Endothelial cell of umbilical vein (primary cell): ENCODE data around the gene SCAI. TPM values are rescaled to one million over a fixed set of nuclear protein-coding genes. Genes with fewer than 3 reads are reported as not detected.

Experiments
- BruUV-seq: library from RNA; stranded (reverse); fragments of 400-500 nt; replicated peaks from 2 replicates; lab custom pipeline; 2021; lab: Mats Ljungman, UMichigan
- CTCF ChIA-PET: fragments of 300-600, 350-600 bp; sonication (Branson Sonifier 250); formaldehyde crosslinking; loops from one replicate; lab custom pipeline; 2021; ENCODE audit warnings: antibody characterized with exemption, inconsistent platforms; lab: Charles Lee
- POLR2A ChIA-PET: fragments of 300-600, 350-600 bp; sonication (Branson Sonifier 250); formaldehyde crosslinking; loops from one replicate; lab custom pipeline; 2021; ENCODE audit warnings: antibody characterized with exemption, inconsistent platforms; lab: Charles Lee
- DNase-seq: peaks from one replicate; pipeline ENCODE4 v3.0.0-alpha.2; 2011; ENCODE audit warnings: low read depth, low spot score
- FAIRE-seq: peaks from 2 replicates; lab custom pipeline; 2011; peaks lifted over from hg19 to GRCh38; lab: Jason Lieb, UNC
- H2AFZ ChIP-seq: 2 replicates; pipeline ENCODE4 v1.6.0; 2012; ENCODE audit warnings: low read depth, low read length, control low read depth, inconsistent platforms
- H3K27ac ChIP-seq: 2 replicates; pipeline ENCODE4 v1.5.1; 2011; ENCODE audit warnings: low read depth, mild to moderate bottlenecking, control low read depth, low read length, moderate library complexity; ENCODE audit not compliant: insufficient read depth
- H3K27me3 ChIP-seq, 2 experiments: 2 replicates each; pipeline versions ENCODE4 v1.6.0 to v1.6.1; 2011; ENCODE audit warnings: low read length in 2 of 2, mixed read lengths in 1 of 2; ENCODE audit not compliant: control insufficient read depth in 2 of 2, insufficient read depth in 2 of 2
- H3K36me3 ChIP-seq, 2 experiments: 2 replicates in 1 of 2; 3 replicates in 1 of 2; pipeline ENCODE4 v1.5.1; 2011; ENCODE audit warnings: low read length in 2 of 2, mild to moderate bottlenecking in 1 of 2, moderate library complexity in 1 of 2; ENCODE audit not compliant: control insufficient read depth in 2 of 2, insufficient read depth in 2 of 2; ENCODE audit errors: extremely low read depth in 1 of 2
- H3K4me1 ChIP-seq: 3 replicates; pipeline ENCODE4 v1.5.1; 2011; ENCODE audit warnings: mild to moderate bottlenecking, low read length; ENCODE audit not compliant: control insufficient read depth, insufficient read depth; ENCODE audit errors: extremely low read depth
- H3K4me2 ChIP-seq: 2 replicates; pipeline ENCODE4 v1.6.1; 2011; ENCODE audit warnings: low read length, control low read depth, mixed read lengths; ENCODE audit not compliant: insufficient read depth
- H3K4me3 ChIP-seq, 3 experiments: fragments of 200-600 bp in 1 of 3; sonication (generic), shearing (Covaris generic) in 1 of 3; replicated peaks in 1 of 3; 2 replicates each; pipeline ENCODE4 v1.5.1; 2011 to 2016; ENCODE audit warnings: control low read depth in 3 of 3, low read length in 3 of 3, mild to moderate bottlenecking in 2 of 3, inconsistent platforms in 1 of 3, low read depth in 1 of 3, moderate library complexity in 1 of 3; ENCODE audit not compliant: insufficient read depth in 1 of 3
- H3K79me2 ChIP-seq: 2 replicates; pipeline ENCODE4 v1.6.0; 2012; ENCODE audit warnings: low read length, inconsistent platforms; ENCODE audit not compliant: control insufficient read depth, insufficient read depth
- H3K9ac ChIP-seq: replicated peaks from 2 replicates; pipeline ENCODE3; 2011; ENCODE audit warnings: low read length, control low read depth; ENCODE audit not compliant: insufficient read depth; ENCODE audit errors: extremely low read depth
- H3K9me1 ChIP-seq: replicated peaks from 3 replicates; pipeline ENCODE4 v1.6.0; 2011; ENCODE audit warnings: mild to moderate bottlenecking, low read length; ENCODE audit not compliant: control insufficient read depth, insufficient read depth; ENCODE audit errors: extremely low read depth
- H3K9me3 ChIP-seq: replicated peaks from 2 replicates; pipeline ENCODE4 v1.5.1; 2012; ENCODE audit warnings: low read length, inconsistent platforms; ENCODE audit not compliant: control insufficient read depth, insufficient read depth
- H4K20me1 ChIP-seq: replicated peaks from 2 replicates; pipeline ENCODE3; 2011; ENCODE audit warnings: mild to moderate bottlenecking, low read length; ENCODE audit not compliant: control insufficient read depth, insufficient read depth; ENCODE audit errors: extremely low read depth
- CTCF ChIP-seq, 2 donors: IDR thresholded peaks; 1 replicate in 1 of 2; 2 replicates in 1 of 2; pipeline ENCODE4 v1.5.1; 2011; ENCODE audit warnings: low read length in 2 of 2, mild to moderate bottlenecking in 2 of 2, moderate library complexity in 2 of 2, control low read depth in 1 of 2, inconsistent platforms in 1 of 2, low read depth in 1 of 2; ENCODE audit not compliant: insufficient read depth in 1 of 2; ENCODE audit errors: extremely low read depth in 1 of 2
- EZH2 ChIP-seq: IDR thresholded peaks from 2 replicates; pipeline ENCODE4 v1.6.1; 2012; ENCODE audit warnings: borderline replicate concordance, low read depth, mild to moderate bottlenecking, moderate library complexity, low read length, inconsistent platforms; ENCODE audit not compliant: severe bottlenecking
- FOS ChIP-seq: IDR thresholded peaks from 2 replicates; pipeline ENCODE4 v1.6.1; 2011; ENCODE audit warnings: mild to moderate bottlenecking, low read length, moderate library complexity, borderline replicate concordance; ENCODE audit not compliant: insufficient read depth
- GATA2 ChIP-seq: IDR thresholded peaks from 2 replicates; pipeline ENCODE4 v1.7.0; 2011; ENCODE audit warnings: low read depth, mild to moderate bottlenecking, moderate library complexity, mixed read lengths, low read length; ENCODE audit not compliant: insufficient read length, insufficient read depth
- JUN ChIP-seq: IDR thresholded peaks from 2 replicates; pipeline ENCODE4 v1.6.1; 2011; ENCODE audit warnings: borderline replicate concordance, low read depth; ENCODE audit not compliant: insufficient read length, insufficient read depth
- MYC ChIP-seq: IDR thresholded peaks from one replicate; pipeline ENCODE4 v1.6.1; 2011; ENCODE audit warnings: mild to moderate bottlenecking, low read depth, low read length
- POLR2A ChIP-seq: IDR thresholded peaks from 2 replicates; pipeline ENCODE4 v1.6.1; 2012; ENCODE audit warnings: low read depth, mild to moderate bottlenecking, control low read depth, low read length
- POLR2AphosphoS5 ChIP-seq: IDR thresholded peaks from 2 replicates; pipeline ENCODE4 v1.6.1; 2012; ENCODE audit warnings: low read depth, mild to moderate bottlenecking, control low read depth, low read length, moderate library complexity; ENCODE audit not compliant: insufficient read depth
- dilution Hi-C: fragments of 300-500 bp; cut with MboI; formaldehyde crosslinking; loops from one replicate; pipeline ENCODE4 v1.15.0; 2019; ENCODE audit warnings: low sequenced_read_pairs; ENCODE audit not compliant: extremely low pct_ligation_motif_present
- intact Hi-C: fragments of 100-400 bp; cut with micrococcal nuclease; formaldehyde crosslinking; loops from one replicate; pipeline ENCODE4 v1.10.0; 2022
- polyA plus RNA-seq, 4 experiments: library from polyadenylated mRNA; depleted of rRNA in 3 of 4; stranded (reverse) in 3 of 4; unstranded in 1 of 4; fragments of >200 nt; gene quantifications; 2 replicates each; pipeline versions ENCODE4 v1.2.1 to v1.2.3, GENCODE V29; 2011 to 2012; ENCODE audit warnings: missing spikeins in 1 of 4
- total RNA-seq: library from RNA; stranded (reverse); gene quantifications from 2 replicates; pipeline ENCODE4 v1.2.3, GENCODE V29; 2021
- TF ChIP-seq, protein P1 (sequence below): IDR thresholded peaks from 2 replicates; pipeline ENCODE4 v1.6.1; 2011; ENCODE audit not compliant: insufficient read depth, insufficient read length

The SCAI gene
- total and polyA plus RNA-seq, 2 donors (not counting 3 experiments of a cell fraction or from before 2014, with no cell fraction given), result 2.0 to 9.3 TPM

- ChIA-PET CTCF (interaction anchor here (0.8 to 0.9 kb wide), 2 partner anchors 11 to 202 kb away, joined by 4 read pairs; partner anchors contain the start of gene SCAI), POLR2A (interaction anchor here (0.5 kb wide), 1 partner anchor 77 kb away, joined by 4 read pairs; no protein-coding TSS in a partner anchor)
- Histone ChIP-seq H3K36me3 (no peaks in the 10 kb centered on the region), H3K9ac (peak within 1 kb of the TSS; percentile 98), H3K9me1 (no peaks in the 10 kb centered on the region), H2AFZ (peak within 1 kb of the TSS; percentile 95), H3K9me3 (no peaks in the 10 kb centered on the region), H3K27me3 (no peaks in the 10 kb centered on the region), H3K4me2 (peak within 1 kb of the TSS; percentile 97), H3K4me1 (peaks cover 13% of the 10 kb centered on the region), H3K79me2 (peaks cover 5% of the 10 kb centered on the region), H4K20me1 (no peaks in the 10 kb centered on the region), H3K27ac (peak within 1 kb of the TSS; percentile 98), H3K4me3 (peak within 1 kb of the TSS; percentile 73 to 98 (median 77))
- BruUV-seq, result TSS peak; percentile 81
- TF ChIP-seq CTCF (IDR thresholded peaks at IDR 0.05; ENCODE audit: extremely low read depth in 1 of 2, insufficient read depth in 1 of 2, low read depth in 1 of 2, low read length in 2 of 2) (no peak), POLR2AphosphoS5 (peak; percentile 99), MYC (peak; percentile 75), POLR2A (peak; percentile 93), GATA2 (no peak), FOS (peak; percentile 50), JUN (no peak), EZH2 (no peak)
- TF ChIP-seq, protein P1, sequence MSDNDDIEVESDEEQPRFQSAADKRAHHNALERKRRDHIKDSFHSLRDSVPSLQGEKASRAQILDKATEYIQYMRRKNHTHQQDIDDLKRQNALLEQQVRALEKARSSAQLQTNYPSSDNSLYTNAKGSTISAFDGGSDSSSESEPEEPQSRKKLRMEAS, result no peak
- DNase-seq (peak; percentile 97), FAIRE-seq (peak; percentile 78)
- intact Hi-C loops, result loop anchor here (1.0 to 5.0 kb wide), 5 partner anchors 72 to 301 kb away; partner anchors contain the start of genes HSPA5, RABEPK and SCAI
- dilution Hi-C loops, result no loop called here
Observed at GRCh38 chr9:124940894-124941678, 202.2 kb downstream of the SCAI start, which contains the start of gene GOLGA1. GOLGA1 (minus strand) TSS chr9:124941083; CDS start chr9:124938711, 2,372 bp downstream.
